ENCODE measurements around the gene TUBB1.

GRCh38 chr20:59069026-59069425 is 49.8 kb downstream of the TUBB1 start:
- TF ChIP-seq CTCF (IDR thresholded peaks at IDR 0.05) (no peak), EP300 (IDR thresholded peaks at IDR 0.05) (no peak)
